Panc1 (cell line): ENCODE results near the gene SRGAP3. TPM values are rescaled to one million over a fixed set of nuclear protein-coding genes. Genes with fewer than 3 reads are reported as not detected.

Experiments used
- ATAC-seq: fragments of 200-7000 bp; cut with Tn5 transposase; 2 replicates; pipeline ENCODE4 v1.9.1; 2020; ENCODE audit warnings: mild to moderate bottlenecking, moderate library complexity
- BruUV-seq: library from RNA; stranded (reverse); fragments of 400-500 nt; replicated peaks from 2 replicates; lab custom pipeline; 2021; lab: Mats Ljungman, UMichigan
- CTCF ChIA-PET: fragments of 300-600 bp; sonication (Branson Sonifier 250); formaldehyde crosslinking; loops from one replicate; lab custom pipeline; 2022; ENCODE audit warnings: antibody characterized with exemption; lab: Charles Lee
- POLR2A ChIA-PET: fragments of 300-600 bp; sonication (Branson Sonifier 250); formaldehyde crosslinking; loops from one replicate; lab custom pipeline; 2022; ENCODE audit warnings: antibody characterized with exemption; lab: Charles Lee
- DNase-seq: peaks from one replicate; pipeline ENCODE4 v3.0.0-alpha.2; 2010; ENCODE audit warnings: low read depth, low spot score
- H3K27ac ChIP-seq: 2 replicates; pipeline ENCODE4 v1.5.1; 2011; ENCODE audit warnings: mild to moderate bottlenecking, low read length, inconsistent platforms
- H3K27me3 ChIP-seq: fragments of 200-500 bp; sonication (Bioruptor generic); 2 replicates; pipeline ENCODE4 v1.6.0; 2014; ENCODE audit warnings: low read length, inconsistent platforms; ENCODE audit not compliant: control insufficient read depth, insufficient read depth
- H3K36me3 ChIP-seq: fragments of 200-500 bp; sonication (Bioruptor generic); 2 replicates; pipeline ENCODE4 v1.5.1; 2014; ENCODE audit warnings: inconsistent platforms, mild to moderate bottlenecking, low read length, moderate library complexity; ENCODE audit not compliant: control insufficient read depth, insufficient read depth
- H3K4me1 ChIP-seq: 2 replicates; pipeline ENCODE4 v1.5.1; 2011; ENCODE audit warnings: inconsistent platforms, mild to moderate bottlenecking, low read length, moderate library complexity; ENCODE audit not compliant: control insufficient read depth, insufficient read depth
- H3K4me3 ChIP-seq, 2 experiments: 2 replicates each; pipeline ENCODE4 v1.5.1; 2011 to 2012; ENCODE audit warnings: low read depth in 2 of 2, low read length in 2 of 2, mild to moderate bottlenecking in 2 of 2, inconsistent platforms in 1 of 2, moderate library complexity in 1 of 2
- H3K9me3 ChIP-seq: fragments of 200-500 bp; sonication (Bioruptor generic); 2 replicates; pipeline ENCODE4 v1.5.1; 2014; ENCODE audit warnings: low read depth, mild to moderate bottlenecking, inconsistent platforms, low read length, moderate library complexity; ENCODE audit not compliant: control insufficient read depth, insufficient read depth
- CTCF ChIP-seq: fragments of 450-650 bp; IDR thresholded peaks from 2 replicates; pipeline ENCODE4 v1.5.1; 2017; ENCODE audit warnings: mild to moderate bottlenecking
- POLR2AphosphoS5 ChIP-seq: IDR thresholded peaks from 2 replicates; pipeline ENCODE4 v1.6.1; 2012; ENCODE audit warnings: mild to moderate bottlenecking, low read depth, low read length, moderate library complexity
- REST ChIP-seq, 2 experiments: IDR thresholded peaks; 2 replicates each; pipeline ENCODE4 v1.6.1; 2011 to 2012; ENCODE audit warnings: low read depth in 2 of 2, control low read depth in 1 of 2, low read length in 1 of 2, mild to moderate bottlenecking in 1 of 2, moderate library complexity in 1 of 2; ENCODE audit not compliant: insufficient read depth in 1 of 2
- SIN3A ChIP-seq: IDR thresholded peaks from 2 replicates; pipeline ENCODE4 v1.6.1; 2012; ENCODE audit warnings: low read depth, mild to moderate bottlenecking, low read length, moderate library complexity, borderline replicate concordance; ENCODE audit not compliant: insufficient read depth
- TCF7L2 ChIP-seq: IDR thresholded peaks from 2 replicates; pipeline ENCODE4 v1.6.1; 2011; ENCODE audit warnings: mild to moderate bottlenecking, low read depth, low read length, inconsistent platforms
- in situ Hi-C: cut with HindIII; loops from 2 replicates; pipeline ENCODE4 v1.10.0; 2016; ENCODE audit warnings: low sequenced_read_pairs, low pct_unique_long_range_greater_than_20kb
- intact Hi-C: fragments of 100-400 bp; cut with micrococcal nuclease; formaldehyde crosslinking; loops from one replicate; pipeline ENCODE4 v1.10.0; 2022; ENCODE audit not compliant: unreplicated experiment
- total RNA-seq: library from RNA; stranded (reverse); gene quantifications from one replicate; pipeline ENCODE4 v1.2.1, GENCODE V29; 2021; ENCODE audit not compliant: unreplicated experiment

Gene SRGAP3
- total RNA-seq, 1 experiment from 2014 or later: 0.82 TPM

- no peaks in the 10 kb centered on the region for H3K4me1 ChIP-seq
- ChIA-PET CTCF (no interaction called here), POLR2A (no interaction called here)
- in situ Hi-C loops: no loop called here
- H3K36me3 ChIP-seq: no peaks in the 10 kb centered on the region
- no peak for DNase-seq
- intact Hi-C loops: no loop called here
- no peak overlapping the region for H3K27ac ChIP-seq
- no peaks in the 10 kb centered on the region for H3K9me3 ChIP-seq
- H3K4me3 ChIP-seq: no peak overlapping the region
- no TSS peak for BruUV-seq
- no peaks in the 10 kb centered on the region for H3K27me3 ChIP-seq
- TF ChIP-seq POLR2AphosphoS5: no peak
- no peak for TF ChIP-seq REST (IDR thresholded peaks at IDR 0.05; ENCODE audit: insufficient read depth in 1 of 2, low read depth in 2 of 2, low read length in 1 of 2)
- TF ChIP-seq SIN3A: no peak
- no peak for TF ChIP-seq CTCF
- no peak for TF ChIP-seq TCF7L2
- no peak for ATAC-seq
Observed at GRCh38 chr3:9116336-9116735, 133.1 kb downstream of the SRGAP3 start.

GRCh38 chr3:9115336-9115735, 134.1 kb downstream of the SRGAP3 start:
- CTCF ChIA-PET: no interaction called here
- Histone ChIP-seq H3K9me3 (no peaks in the 10 kb centered on the region), H3K4me1 (no peaks in the 10 kb centered on the region), H3K27ac (no peak overlapping the region), H3K4me3 (no peak overlapping the region), H3K27me3 (no peaks in the 10 kb centered on the region), H3K36me3 (no peaks in the 10 kb centered on the region)
- DNase-seq (no peak), ATAC-seq (no peak)
- in situ Hi-C loops: no loop called here
- POLR2A ChIA-PET: no interaction called here
- BruUV-seq: no TSS peak
- intact Hi-C loops: no loop called here
- TF ChIP-seq SIN3A: no peak
- TF ChIP-seq REST (IDR thresholded peaks at IDR 0.05; ENCODE audit: insufficient read depth in 1 of 2, low read depth in 2 of 2, low read length in 1 of 2): no peak
- TF ChIP-seq TCF7L2: no peak
